DMS 273 (cell line): ENCODE data around the gene LRRC8C.
A peak's percentile ranks its signal among the peaks of the same experiment; 100 is the strongest.

Source experiments
- DNase-seq: peaks from one replicate; lab custom pipeline; 2025; ENCODE audit not compliant: unreplicated experiment; lab: John Stamatoyannopoulos, UW

Gene LRRC8C

DNA sequence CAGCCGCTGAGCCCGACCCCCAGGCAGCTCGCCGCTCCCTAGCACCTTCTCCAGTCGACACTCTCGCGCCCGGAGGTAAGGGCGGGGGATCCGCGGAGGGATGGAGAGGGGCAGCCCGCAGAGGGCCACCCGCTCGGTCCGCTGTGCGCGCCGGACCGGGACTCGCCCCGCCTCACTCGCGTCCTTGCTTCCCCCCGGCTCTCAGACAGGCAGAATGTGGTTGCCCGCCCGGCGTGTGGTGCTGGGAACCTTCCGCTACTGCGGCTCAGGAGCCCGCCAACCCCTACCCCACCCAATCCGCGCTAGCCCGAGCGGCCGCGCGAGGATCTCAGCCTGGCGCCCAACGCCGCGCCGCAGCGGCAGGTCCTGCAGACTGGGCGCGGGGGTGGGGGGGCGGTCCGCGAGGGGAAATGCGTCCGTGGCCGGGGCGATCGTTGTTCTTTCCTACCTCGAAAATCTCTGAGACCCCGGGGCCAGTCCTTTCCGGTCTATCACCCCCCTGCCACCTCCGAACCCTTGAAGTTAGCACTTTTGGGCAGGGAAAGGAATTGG is 404 bp downstream of the LRRC8C start:
- DNase-seq = peak; percentile 83

DNA sequence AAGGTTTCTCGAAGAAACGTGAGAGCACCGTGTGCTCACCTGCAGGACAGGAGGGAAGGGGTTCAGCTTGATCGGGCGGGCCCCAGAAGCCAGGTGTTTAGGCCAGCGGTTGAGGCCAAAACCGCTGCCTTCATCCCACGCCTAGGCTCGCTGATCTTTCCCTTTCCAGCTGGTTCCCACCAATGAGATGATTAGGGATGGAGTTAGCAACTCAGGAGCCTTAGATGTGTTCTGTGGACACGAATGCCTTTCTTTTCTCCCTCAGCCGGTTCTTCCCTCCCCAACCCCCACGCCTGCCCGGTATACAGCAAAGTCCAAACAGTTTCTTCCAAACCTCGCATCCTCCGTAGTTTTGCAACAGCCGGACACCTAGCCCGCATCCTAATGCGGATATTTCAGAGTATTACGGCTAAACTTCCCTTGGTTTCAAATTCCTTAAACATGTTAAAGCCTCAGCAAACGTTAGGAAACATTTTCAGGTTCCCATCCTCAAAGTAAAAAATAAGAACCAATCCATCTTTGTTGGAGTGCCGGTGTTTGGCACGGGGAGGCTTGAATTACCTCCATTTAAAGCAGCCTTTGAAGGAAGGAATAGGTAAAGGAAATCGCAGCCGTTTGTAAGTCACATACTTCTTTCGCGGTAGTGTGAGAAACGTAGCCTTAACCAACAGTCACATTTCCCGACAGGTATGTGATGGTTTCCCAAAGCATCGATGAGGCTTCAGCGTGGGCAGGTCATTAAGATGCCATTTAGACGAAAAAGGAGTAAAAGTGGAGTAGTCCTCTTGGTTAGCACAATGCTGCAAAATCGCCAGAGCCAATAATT is 1.1 kb downstream of the LRRC8C start:
- peak; percentile 64 for DNase-seq

DNA sequence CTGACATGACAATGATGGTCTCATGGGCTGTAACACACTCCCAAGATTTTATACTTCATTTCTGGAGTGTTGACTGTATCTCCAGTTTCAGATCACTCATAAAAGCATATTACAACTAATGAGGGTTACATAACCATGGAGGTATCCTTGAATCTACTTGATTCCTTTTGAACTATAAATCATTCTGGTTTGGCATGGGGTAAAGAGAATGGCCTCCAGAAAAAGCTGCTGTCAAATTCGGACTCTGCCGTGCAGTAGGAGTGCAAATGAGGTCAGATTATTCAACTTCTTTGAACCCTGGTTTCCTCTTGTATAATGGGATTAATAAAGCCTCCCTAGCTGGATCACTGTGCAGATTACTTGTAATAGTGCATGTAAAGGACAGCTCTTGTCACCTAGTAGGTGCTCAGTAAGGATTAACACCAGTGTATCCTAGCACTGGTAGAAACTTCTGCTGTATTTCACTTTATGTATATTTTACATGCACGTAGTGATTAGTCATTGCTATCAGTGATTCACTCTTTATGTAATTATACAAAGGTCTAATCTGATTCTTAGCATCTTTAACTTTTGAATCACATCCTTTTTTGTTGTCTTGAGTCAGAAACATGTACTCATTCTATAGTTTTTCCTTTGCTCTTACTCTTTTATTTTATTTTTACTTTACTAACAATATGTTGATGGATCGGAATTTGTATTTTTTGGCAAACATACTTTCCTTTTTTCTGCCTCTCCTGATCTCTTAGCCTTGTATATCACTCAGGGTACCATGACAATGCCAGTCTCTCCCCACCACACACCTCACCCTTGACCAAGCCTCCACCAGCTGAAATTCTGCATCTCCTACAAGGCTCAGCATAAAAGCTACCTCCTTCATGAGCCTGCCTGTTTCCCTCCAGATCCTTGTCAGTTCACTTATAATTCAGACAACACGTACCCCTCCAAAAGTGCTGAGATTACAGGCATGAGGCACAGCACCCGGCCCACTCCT is 3.2 kb downstream of the LRRC8C start:
- DNase-seq = no peak

GRCh38 chr1:89637496-89637895 is 4.6 kb downstream of the LRRC8C start:
- no peak for DNase-seq

GRCh38 chr1:89640440-89640839 is 7.5 kb downstream of the LRRC8C start:
- no peak for DNase-seq

DNA sequence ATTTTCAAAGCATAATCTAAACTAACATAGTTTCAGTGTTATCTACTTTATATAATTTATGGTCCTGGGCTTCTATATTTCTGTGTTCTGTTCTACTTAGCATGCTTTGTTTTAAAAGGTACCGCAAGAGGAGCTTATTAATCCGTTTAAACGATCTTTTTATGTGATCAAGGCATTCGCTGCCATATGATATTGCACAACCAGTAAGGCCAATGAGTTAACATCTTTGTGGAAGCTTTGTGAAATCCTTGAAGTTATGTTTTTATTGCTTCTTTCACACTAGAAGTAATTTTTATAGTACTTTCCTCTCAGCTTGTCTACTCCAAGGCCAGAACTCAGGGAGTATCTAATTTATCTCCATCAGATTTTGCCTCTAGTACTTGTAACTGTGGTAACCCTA is 8.9 kb downstream of the LRRC8C start:
- DNase-seq = no peak

GRCh38 chr1:89643577-89643976 is 10.7 kb downstream of the LRRC8C start:
- no peak for DNase-seq

DNA sequence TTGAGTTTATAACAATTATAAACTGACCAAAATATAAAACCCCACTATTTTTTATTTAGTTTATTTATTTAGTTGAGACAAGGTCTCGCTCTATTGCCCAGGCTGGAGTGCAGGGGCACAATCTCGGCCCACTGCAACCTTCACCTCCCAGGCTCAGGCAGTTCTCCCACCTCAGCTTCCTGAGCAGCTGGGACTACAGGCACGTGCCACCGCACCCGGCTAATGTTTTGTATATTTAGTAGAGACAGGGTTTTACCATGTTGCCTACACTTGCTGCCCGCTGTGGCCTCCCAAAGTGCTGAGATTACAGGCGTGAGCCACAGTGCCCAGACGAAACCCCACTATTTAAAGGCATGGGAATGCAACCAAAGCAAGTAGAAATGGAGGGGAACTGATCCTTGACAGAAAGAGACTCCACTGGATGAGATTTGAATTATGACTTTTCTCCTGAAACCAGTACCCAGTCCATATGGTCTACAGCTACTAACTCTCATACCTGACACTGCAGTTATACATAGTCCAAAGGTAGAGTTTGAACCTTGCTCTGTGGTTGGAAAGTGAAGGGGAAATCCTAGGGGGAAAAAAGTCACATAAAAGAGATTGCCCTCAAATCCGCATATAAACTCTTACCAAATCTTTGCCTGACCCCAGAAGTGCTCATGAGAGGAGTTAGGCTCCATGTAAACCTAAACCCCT is 11.3 kb downstream of the LRRC8C start:
- no peak for DNase-seq

DNA sequence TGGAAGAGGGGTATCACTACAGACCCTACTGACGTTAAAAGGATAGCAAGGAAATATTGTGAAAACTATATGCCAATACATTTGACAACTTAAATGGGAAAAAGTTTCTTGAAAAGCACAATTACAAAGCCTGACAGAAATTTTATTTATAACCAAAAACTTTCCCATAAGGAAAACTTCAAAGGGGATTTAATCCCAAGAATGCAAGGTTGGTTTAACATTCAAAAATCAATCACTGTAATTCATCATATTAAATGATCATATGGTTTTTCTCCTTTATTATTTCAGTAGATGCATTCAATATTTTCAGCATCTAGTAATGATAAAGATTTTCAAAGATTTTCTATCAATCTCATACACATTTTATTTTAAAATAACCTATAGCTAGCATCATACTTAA is 13.3 kb downstream of the LRRC8C start:
- no peak for DNase-seq

GRCh38 chr1:89649783-89650182 is 16.9 kb downstream of the LRRC8C start:
- DNase-seq = no peak

- no peak for DNase-seq
These were observed 19.5 kb downstream of the LRRC8C start for GRCh38 chr1:89652373-89652772.

DNA sequence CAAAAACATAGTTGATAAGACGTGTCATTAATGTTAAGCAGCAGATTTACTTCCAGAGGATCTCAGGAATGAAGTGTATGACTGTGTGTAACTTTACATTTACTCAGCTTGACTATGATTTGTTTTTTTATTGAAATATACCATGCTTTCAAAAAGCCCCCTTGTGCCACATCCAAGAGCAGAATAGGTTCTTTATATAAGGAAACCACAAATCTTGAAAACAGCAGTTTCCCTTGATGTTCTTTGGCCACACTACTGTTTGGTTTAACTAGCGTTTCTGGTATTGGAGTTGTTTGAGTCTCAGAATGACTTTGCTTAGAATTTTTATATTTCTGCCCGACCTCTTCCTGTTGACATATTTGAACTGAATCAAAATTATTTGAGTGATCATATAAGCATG is 25.0 kb downstream of the LRRC8C start:
- no peak for DNase-seq

DNA sequence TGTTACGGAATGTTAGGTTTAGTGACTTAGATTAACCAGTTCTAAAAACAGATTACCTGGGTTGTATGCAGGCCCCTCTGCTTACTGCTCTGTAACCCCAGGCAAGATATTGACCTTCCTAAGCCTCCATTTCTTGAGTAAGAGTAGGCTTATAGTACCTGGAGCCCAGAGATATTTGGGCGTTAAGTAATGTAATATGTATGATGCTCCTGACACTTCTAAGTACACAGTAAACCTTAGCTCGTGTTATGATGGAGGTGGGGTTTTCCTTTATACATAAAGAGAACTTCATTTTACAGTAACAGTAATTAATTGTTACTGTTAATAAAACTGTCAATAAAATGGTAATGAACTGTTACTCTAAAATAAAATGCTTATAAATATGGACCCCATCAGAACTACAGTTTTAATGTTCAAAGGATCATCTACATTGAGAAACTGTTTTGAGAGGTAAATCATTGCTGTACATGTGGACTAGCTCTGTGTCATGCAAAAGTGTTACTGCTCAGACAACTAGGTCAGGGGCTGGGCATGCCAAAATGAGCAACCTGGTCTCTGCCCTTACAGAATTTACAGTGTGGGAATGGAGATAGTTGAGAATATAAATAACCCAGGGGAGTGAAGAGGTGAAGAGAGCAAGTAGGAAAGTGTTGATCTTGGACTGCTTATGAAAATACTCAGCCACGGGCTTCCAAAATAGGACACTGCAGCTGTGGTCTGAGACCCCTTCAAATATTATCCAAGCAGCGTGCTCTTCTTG is 26.6 kb downstream of the LRRC8C start:
- no peak for DNase-seq

DNA sequence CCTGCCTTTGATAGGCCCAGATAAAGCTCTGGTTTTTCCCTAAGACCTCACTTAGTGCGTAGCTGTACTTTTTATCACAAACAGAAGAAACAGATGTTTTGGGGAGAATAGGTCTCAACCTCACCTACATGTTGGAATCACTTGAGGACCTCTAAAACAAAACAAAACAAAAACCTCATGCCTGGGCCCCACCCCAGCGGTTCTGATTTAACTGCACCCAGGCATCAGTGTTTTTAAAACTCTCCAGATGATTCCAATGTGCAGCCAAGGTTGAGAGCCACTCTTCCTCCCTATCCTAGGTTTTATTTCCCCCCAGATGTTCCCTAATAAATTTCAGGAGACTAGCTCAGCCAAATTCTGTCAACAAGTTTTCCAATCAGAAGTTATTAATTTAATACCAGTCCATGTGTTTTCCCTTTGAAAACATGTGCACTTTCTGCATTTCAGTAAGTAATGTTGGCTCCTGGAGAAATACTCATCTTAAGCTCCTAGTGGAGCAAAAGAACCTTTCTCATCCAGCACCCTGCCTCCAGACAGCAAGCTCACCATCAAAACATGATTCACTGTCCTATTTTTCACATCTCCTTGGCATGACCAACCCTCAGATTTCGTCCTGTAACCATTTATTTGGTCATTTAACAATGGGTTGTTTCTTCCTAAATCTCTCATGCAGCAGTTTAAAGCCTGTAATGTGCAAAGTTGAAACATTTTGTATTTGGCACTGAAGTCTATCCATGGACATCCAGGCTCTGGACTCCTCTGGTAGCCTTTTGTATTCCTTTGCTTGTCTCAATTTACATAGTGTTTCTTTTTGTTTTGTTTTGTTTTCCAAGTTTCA is 27.5 kb downstream of the LRRC8C start:
- no peak for DNase-seq

- DNase-seq = no peak
These were observed 33.0 kb downstream of the LRRC8C start for GRCh38 chr1:89665941-89666340.

DNA sequence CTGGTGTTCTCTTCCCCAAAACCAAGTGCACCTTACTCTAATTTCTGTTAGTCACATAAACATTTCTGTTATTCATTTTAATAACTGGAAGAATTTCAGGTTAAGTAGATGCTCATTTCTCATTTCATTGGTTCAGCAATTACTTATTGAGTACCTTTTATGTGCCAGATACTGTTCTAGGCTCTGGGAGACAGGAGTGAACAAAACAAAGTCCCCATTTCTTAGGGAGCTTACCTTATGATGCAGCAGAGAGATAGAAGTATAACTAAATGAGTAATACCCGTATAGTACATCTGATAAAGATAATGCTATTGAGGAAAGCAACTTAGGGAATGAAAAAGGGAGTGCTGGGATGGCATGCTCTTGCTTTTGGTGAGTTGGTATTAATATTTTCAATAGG is 33.7 kb downstream of the LRRC8C start:
- DNase-seq = no peak

- no peak for DNase-seq
These were observed 34.8 kb downstream of the LRRC8C start for GRCh38 chr1:89667691-89668090.

DNA sequence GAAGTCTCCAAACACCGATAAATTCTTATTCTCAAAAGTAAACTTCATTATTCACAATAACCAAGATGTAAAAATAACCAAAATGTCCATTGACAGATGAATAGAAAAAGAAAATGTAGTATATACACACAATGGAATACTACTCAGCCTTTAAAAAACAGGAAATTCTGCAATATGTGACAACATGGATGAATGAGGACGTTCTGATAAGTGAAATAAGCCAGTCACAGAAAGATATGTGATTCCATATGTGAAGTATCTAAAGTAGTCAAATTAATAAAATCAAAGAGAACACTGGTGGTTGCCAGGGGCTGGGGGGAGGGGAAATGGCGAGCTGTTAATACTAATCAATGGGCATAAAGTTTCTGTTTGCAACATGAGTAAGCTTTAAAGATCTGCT is 36.0 kb downstream of the LRRC8C start:
- no peak for DNase-seq

DNA sequence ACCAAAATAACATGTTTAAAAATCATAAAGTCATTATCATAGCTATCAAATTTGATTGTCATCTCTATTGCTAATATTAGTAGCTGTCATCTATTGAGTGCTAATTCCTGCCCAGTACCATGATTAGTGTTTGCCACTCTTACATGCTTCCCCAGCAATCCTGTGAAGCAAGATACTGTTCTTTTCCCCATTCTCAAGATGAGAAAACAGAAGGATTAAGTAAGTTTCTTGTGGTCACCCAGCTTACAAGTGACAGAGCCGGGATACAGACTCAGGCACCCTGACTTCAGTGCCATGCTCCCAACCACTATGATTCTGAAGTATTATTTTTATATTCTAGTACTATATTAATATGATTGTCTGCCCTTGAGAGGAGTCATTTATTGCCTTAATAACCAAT is 36.5 kb downstream of the LRRC8C start:
- DNase-seq = no peak
